ENCODE measurements around the gene HEPHL1.

GRCh38 chr11:94117871-94118270 is 96.7 kb downstream of the HEPHL1 start:
- TF ChIP-seq CTCF (IDR thresholded peaks at IDR 0.05; ENCODE audit: insufficient read depth, low read length) (no peak), POLR2AphosphoS5 (IDR thresholded peaks at IDR 0.05; ENCODE audit: low read depth) (no peak), REST (IDR thresholded peaks at IDR 0.05; ENCODE audit: insufficient replicate concordance, low read depth) (no peak), GABPA (IDR thresholded peaks at IDR 0.05; ENCODE audit: low read depth) (no peak), SPI1 (IDR thresholded peaks at IDR 0.05; ENCODE audit: borderline replicate concordance, low read depth) (no peak)
